H1 (cell line): ENCODE measurements around the gene CFAP97. TPM values are rescaled to one million over a fixed set of nuclear protein-coding genes. Genes with fewer than 3 reads are reported as not detected.

Experiments used
- CBX8 ChIP-seq: fragments of 300-800, 300-1000 bp; sonication (generic); IDR thresholded peaks from 2 replicates; pipeline ENCODE4 v1.7.1; 2016; ENCODE audit warnings: low read depth, low read length, borderline replicate concordance
- HDAC2 ChIP-seq, 2 experiments: fragments of 300-600 bp in 1 of 2; sonication (generic) in 1 of 2; IDR thresholded peaks; 2 replicates each; pipeline ENCODE4 v1.6.1; 2011 to 2012; ENCODE audit warnings: low read depth in 2 of 2, low read length in 2 of 2, mild to moderate bottlenecking in 2 of 2, moderate library complexity in 2 of 2, borderline replicate concordance in 1 of 2, inconsistent platforms in 1 of 2
- KDM1A ChIP-seq: fragments of 200-600, 300-600 bp; sonication (generic); IDR thresholded peaks from 2 replicates; pipeline ENCODE4 v1.7.1; 2016; ENCODE audit warnings: mild to moderate bottlenecking, low read length, borderline replicate concordance
- KDM5A ChIP-seq: fragments of 200-600 bp; IDR thresholded peaks from 2 replicates; pipeline ENCODE4 v1.7.1; 2012; ENCODE audit warnings: mild to moderate bottlenecking, low read length, inconsistent platforms, mixed read lengths
- PHF8 ChIP-seq: fragments of 200-600 bp; sonication (generic); conservative IDR thresholded peaks from 2 replicates; pipeline ENCODE4 v1.7.1; 2012; ENCODE audit warnings: low read depth, mild to moderate bottlenecking, inconsistent platforms, low read length, moderate library complexity
- RBBP5 ChIP-seq: IDR thresholded peaks from 2 replicates; pipeline ENCODE4 v1.7.1; 2012; ENCODE audit warnings: low read depth, mild to moderate bottlenecking, inconsistent platforms, low read length, moderate library complexity, borderline replicate concordance
- RFX5 ChIP-seq: IDR thresholded peaks from 2 replicates; pipeline ENCODE4 v1.6.1; 2011; ENCODE audit warnings: low read depth, low read length, improper control_type of control experiment, borderline replicate concordance
- SP4 ChIP-seq: IDR thresholded peaks from 2 replicates; pipeline ENCODE4 v1.6.1; 2012; ENCODE audit warnings: low read length, inconsistent platforms
- YY1 ChIP-seq: IDR thresholded peaks from 2 replicates; pipeline ENCODE4 v1.6.1; 2011; ENCODE audit warnings: low read depth, mild to moderate bottlenecking, low read length
- polyA plus RNA-seq, 7 experiments: library from polyadenylated mRNA; depleted of rRNA in 3 of 7; stranded (reverse) in 5 of 7; unstranded in 2 of 7; fragments of >200 nt in 5 of 7; fragments of 200-250 nt in 2 of 7; gene quantifications; 1 replicate in 5 of 7; 2 replicates in 1 of 7; 4 replicates in 1 of 7; pipeline versions ENCODE4 v1.2.1 to v1.2.3, GENCODE V29; 2011 to 2013; ENCODE audit warnings: missing spikeins in 2 of 7, mixed read lengths in 2 of 7
- total RNA-seq: library from RNA; stranded (reverse); fragmentation: NEBNext Ultra II Directional; extraction: Animal tissue kit (Norgen Biotek cat#: 25700); gene quantifications from 2 replicates; pipeline ENCODE4 v1.2.1, GENCODE V29; 2021
- TF ChIP-seq, protein P1 (sequence below): fragments of 300-600 bp; sonication (generic); IDR thresholded peaks from 2 replicates; pipeline ENCODE4 v1.7.1; 2012; ENCODE audit warnings: low read length, moderate library complexity, mild to moderate bottlenecking, inconsistent platforms; ENCODE audit not compliant: insufficient replicate concordance

CFAP97 gene
- total and polyA plus RNA-seq, 2 of the 8 experiments (the other 6 are each of a cell fraction or from before 2014, with no cell fraction given): 9.2 to 40.4 TPM

DNA sequence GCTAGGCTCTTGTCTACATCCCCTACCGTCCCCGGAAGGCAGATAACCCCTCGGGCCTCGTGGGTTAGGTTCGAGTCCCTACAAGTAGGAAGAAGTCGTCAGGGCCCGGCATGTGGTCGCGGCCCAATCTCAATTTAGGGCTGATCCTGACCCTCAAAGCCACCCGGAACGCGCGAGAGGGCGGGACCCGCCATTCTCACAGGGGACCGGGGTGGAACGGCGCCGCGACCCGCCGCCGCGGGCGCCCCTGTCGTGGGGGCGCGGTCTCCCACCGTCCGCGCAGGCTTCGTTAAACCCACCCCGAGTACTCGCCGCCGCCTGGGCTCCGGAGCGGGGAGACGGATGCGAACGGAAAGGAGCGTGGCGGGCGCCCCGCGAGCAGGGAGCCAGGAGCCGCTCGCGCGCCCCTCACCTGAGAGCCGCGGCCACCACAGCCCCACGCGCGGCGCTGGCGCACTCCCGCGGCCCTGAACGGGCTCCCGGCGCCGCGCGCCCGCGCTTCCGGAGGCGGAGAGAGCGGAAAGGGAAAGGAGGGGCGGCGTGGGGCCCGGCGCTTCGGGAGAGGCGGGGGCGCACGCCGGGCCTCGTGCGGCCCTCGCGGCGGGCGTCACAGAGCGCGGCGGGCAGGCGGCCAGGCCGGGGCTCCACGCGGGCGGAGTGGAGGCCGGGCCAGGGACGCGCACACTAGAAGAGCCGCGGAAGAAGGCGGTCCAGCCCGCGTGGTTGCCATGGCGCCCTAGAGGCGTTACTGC lies at the start of gene CFAP97 (continued):
- TF ChIP-seq CBX8: no peak
- TF ChIP-seq KDM1A: no peak
- no peak for TF ChIP-seq RFX5
- no peak for TF ChIP-seq SP4
- no peak for TF ChIP-seq KDM5A
- TF ChIP-seq HDAC2 (IDR thresholded peaks at IDR 0.05; ENCODE audit: borderline replicate concordance in 1 of 2, low read depth in 2 of 2, low read length in 2 of 2): 0 out of 4 replicates have a peak, but pooled peaks of 1 of the 2 experiments have one; percentile 22
- TF ChIP-seq RBBP5: peak; percentile 79; the same call in 1 of the 2 replicates
- no peak for TF ChIP-seq YY1
- peak; percentile 63 for TF ChIP-seq PHF8
- TF ChIP-seq, protein P1, sequence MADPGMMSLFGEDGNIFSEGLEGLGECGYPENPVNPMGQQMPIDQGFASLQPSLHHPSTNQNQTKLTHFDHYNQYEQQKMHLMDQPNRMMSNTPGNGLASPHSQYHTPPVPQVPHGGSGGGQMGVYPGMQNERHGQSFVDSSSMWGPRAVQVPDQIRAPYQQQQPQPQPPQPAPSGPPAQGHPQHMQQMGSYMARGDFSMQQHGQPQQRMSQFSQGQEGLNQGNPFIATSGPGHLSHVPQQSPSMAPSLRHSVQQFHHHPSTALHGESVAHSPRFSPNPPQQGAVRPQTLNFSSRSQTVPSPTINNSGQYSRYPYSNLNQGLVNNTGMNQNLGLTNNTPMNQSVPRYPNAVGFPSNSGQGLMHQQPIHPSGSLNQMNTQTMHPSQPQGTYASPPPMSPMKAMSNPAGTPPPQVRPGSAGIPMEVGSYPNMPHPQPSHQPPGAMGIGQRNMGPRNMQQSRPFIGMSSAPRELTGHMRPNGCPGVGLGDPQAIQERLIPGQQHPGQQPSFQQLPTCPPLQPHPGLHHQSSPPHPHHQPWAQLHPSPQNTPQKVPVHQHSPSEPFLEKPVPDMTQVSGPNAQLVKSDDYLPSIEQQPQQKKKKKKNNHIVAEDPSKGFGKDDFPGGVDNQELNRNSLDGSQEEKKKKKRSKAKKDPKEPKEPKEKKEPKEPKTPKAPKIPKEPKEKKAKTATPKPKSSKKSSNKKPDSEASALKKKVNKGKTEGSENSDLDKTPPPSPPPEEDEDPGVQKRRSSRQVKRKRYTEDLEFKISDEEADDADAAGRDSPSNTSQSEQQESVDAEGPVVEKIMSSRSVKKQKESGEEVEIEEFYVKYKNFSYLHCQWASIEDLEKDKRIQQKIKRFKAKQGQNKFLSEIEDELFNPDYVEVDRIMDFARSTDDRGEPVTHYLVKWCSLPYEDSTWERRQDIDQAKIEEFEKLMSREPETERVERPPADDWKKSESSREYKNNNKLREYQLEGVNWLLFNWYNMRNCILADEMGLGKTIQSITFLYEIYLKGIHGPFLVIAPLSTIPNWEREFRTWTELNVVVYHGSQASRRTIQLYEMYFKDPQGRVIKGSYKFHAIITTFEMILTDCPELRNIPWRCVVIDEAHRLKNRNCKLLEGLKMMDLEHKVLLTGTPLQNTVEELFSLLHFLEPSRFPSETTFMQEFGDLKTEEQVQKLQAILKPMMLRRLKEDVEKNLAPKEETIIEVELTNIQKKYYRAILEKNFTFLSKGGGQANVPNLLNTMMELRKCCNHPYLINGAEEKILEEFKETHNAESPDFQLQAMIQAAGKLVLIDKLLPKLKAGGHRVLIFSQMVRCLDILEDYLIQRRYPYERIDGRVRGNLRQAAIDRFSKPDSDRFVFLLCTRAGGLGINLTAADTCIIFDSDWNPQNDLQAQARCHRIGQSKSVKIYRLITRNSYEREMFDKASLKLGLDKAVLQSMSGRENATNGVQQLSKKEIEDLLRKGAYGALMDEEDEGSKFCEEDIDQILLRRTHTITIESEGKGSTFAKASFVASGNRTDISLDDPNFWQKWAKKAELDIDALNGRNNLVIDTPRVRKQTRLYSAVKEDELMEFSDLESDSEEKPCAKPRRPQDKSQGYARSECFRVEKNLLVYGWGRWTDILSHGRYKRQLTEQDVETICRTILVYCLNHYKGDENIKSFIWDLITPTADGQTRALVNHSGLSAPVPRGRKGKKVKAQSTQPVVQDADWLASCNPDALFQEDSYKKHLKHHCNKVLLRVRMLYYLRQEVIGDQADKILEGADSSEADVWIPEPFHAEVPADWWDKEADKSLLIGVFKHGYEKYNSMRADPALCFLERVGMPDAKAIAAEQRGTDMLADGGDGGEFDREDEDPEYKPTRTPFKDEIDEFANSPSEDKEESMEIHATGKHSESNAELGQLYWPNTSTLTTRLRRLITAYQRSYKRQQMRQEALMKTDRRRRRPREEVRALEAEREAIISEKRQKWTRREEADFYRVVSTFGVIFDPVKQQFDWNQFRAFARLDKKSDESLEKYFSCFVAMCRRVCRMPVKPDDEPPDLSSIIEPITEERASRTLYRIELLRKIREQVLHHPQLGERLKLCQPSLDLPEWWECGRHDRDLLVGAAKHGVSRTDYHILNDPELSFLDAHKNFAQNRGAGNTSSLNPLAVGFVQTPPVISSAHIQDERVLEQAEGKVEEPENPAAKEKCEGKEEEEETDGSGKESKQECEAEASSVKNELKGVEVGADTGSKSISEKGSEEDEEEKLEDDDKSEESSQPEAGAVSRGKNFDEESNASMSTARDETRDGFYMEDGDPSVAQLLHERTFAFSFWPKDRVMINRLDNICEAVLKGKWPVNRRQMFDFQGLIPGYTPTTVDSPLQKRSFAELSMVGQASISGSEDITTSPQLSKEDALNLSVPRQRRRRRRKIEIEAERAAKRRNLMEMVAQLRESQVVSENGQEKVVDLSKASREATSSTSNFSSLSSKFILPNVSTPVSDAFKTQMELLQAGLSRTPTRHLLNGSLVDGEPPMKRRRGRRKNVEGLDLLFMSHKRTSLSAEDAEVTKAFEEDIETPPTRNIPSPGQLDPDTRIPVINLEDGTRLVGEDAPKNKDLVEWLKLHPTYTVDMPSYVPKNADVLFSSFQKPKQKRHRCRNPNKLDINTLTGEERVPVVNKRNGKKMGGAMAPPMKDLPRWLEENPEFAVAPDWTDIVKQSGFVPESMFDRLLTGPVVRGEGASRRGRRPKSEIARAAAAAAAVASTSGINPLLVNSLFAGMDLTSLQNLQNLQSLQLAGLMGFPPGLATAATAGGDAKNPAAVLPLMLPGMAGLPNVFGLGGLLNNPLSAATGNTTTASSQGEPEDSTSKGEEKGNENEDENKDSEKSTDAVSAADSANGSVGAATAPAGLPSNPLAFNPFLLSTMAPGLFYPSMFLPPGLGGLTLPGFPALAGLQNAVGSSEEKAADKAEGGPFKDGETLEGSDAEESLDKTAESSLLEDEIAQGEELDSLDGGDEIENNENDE: no peak
